GM21367 (cell line): ENCODE results near the gene EFNA4.

Experiments
- ATAC-seq: cut with Tn5 transposase; IDR thresholded peaks from one replicate; pipeline ENCODE4 v1.9.1; 2021; ENCODE audit not compliant: unreplicated experiment

EFNA4 gene

DNA sequence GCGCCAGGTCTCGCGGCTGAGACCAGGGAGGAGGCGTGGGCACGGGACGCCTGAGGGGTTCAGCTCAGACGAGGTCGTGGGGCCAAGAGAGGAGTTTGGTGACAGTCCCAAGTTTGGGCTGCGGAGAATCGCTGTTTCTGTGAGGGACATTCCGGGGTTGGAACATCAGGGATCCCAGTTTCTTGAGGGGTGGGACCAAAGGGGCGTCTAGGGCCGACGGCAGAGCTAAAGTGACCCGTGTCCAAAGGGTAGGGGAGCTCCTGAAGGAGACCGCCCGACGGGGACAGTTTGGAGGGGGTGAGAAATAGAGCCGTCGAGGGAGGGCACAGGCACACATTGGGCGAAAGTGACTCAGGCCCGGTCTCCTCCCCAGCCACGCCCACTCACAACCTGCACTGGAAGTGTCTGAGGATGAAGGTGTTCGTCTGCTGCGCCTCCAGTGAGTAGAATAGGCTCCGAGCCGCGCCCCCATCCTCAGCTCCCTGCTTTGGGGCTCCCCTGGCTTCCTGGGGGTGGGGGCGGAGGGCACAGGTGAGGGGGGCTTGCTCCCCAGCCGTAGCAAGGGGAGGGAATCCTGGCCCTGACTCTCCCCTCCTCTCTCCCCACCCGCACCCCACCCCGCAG is 22.1 kb downstream of the EFNA4 start:
- no peak for ATAC-seq

DNA sequence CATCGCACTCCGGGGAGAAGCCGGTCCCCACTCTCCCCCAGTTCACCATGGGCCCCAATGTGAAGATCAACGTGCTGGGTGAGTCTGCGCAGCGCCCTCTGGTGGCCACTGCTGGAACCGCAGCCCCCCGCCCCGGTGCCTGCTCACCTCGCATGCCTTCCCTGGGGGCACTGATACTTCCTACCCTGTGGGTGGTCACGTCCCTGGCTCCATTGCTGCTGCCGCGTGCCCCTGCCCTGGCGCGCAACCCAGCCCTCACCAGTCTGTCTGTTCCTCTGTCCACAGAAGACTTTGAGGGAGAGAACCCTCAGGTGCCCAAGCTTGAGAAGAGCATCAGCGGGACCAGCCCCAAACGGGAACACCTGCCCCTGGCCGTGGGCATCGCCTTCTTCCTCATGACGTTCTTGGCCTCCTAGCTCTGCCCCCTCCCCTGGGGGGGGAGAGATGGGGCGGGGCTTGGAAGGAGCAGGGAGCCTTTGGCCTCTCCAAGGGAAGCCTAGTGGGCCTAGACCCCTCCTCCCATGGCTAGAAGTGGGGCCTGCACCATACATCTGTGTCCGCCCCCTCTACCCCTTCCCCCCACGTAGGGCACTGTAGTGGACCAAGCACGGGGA is 22.7 kb downstream of the EFNA4 start:
- no peak for ATAC-seq

DNA sequence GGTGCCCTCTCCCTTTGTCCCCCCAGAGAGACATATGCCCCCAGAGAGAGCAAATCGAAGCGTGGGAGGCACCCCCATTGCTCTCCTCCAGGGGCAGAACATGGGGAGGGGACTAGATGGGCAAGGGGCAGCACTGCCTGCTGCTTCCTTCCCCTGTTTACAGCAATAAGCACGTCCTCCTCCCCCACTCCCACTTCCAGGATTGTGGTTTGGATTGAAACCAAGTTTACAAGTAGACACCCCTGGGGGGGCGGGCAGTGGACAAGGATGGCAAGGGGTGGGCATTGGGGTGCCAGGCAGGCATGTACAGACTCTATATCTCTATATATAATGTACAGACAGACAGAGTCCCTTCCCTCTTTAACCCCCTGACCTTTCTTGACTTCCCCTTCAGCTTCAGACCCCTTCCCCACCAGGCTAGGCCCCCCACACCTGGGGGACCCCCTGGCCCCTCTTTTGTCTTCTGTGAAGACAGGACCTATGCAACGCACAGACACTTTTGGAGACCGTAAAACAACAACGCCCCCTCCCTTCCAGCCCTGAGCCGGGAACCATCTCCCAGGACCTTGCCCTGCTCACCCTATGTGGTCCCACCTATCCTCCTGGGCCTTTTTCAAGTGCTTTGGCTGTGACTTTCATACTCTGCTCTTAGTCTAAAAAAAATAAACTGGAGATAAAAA is 23.5 kb downstream of the EFNA4 start:
- no peak for ATAC-seq

DNA sequence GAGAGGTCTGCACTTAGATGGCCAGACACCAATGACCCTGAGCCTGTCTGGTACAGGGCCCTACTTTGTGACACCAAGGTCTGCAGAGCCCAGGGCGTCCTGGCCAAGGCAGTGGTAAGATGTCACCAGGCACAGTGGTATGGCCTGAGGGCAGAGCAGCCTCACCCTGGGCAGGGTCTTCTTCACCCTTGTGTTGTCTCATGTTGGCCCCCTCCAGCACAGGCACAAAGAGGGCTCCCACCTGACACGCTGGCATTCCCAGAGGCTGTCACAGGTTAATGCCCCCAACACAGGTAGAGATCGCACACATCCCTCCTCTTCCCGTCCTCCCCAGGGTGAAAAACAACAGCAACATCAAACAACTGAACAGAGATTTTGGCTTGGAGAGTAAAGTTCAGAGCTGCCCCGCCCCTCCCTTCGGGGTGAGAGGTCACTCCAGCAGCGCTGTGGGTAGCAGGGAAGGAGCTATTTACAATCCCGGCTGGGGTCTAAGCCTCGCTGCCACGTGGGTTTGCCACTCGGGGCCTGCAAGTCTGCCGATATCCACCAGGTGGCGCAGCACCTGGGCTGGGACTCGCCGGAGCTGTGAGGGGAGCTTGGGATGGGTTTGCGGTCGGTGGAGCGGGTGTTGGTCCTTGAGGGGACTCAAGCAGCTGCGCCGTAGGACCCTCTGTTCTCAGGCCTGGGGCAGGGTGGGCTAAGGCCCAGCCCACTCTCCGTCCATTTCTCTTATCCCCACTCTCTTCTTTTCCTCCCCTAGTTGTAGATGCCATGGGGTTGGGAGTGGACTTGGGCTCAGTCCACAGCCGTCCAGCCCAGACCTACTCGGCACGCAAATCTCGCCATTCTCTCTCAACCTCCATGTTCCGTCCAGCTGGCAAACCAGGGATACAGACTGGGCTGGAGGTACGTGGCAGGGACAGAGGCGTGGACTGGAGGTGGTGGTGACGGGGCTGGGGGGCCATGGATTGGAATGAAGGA is 27.8 kb downstream of the EFNA4 start:
- no peak for ATAC-seq

DNA sequence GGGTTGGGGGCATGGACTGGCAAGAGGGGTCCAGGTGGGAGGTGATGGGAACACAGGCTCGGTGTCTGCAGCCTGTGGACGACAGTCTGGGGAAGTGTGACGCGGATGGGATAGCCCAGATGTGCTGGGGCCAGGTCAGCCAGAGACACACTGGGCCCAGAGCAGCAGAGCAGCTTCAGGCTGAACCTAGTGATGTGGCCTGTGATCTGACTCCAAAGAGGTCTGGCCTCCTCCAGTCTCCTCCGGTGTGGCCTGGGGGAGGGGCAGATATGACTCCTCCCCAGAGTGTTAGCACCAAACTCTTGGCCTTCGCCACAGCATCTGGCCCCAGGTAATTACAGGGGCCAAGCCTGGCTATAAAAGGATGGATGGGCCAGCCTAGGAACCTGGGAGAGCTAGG is 28.6 kb downstream of the EFNA4 start:
- ATAC-seq: no peak

DNA sequence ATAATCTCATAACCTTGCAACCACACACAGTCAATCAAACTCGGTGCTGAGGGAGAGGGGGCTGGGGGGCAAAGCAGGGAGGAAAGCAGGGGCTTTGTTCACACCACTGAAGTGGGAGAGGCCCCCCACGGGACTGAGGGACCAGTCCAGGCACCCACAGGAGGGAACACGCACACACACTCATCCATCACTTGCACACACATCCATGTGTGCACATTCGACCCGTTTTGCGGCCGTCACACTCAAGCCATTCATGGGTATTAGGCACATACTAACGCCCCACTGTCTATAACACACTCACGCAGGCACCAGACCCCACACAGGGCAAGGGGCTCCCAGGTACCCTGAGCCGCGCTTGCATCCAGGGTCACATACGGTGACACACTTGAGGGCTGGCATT is 29.1 kb downstream of the EFNA4 start:
- no peak for ATAC-seq

DNA sequence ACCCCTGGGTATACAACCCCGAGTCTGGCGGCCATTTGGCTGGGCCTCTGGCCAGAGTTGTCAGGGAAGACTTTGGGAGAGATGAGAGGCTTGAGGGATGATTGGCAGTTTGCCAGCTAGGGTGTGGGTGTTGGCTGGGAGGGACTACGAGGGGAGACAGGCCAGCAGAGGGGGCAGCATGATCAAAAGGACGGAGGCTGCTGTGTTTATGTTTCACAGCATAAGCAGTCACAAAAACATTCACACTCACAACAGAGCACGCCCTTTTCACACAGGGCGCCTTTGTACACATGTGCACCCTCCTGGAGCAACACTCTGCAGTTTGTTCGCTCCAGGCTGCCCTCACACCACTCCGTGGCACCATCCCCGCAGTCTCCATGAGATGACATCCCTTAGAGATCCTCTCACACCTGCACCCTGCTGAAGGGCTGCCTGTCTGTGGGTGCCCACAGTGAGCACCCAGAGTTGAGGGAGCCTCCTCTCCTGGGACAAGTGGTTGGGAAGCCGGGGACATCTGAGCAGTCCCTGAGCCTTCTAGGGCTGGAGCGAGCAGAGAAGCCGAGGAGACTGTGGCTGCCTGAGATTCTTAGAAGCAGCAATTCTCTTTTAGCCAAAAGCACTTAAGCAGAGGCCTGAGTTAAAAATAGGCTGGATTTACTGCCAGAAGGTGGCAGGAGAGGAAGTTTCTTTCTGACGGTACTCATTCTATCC is 30.5 kb downstream of the EFNA4 start:
- no peak for ATAC-seq

DNA sequence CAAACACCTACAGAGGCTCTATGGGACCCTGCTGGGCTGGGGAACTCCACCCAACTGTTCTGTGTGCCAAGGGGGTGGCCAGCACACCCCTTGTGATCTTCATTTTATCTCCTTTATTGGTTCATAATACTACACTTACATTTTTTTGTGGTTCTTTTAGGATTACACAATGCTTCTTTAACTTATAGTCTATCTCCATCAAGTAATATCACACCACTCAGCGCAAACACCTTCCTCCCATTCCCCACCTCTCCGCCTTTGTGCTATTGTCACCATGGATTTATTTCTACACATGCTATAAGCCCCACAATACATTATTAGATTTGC is 31.0 kb downstream of the EFNA4 start:
- no peak for ATAC-seq

DNA sequence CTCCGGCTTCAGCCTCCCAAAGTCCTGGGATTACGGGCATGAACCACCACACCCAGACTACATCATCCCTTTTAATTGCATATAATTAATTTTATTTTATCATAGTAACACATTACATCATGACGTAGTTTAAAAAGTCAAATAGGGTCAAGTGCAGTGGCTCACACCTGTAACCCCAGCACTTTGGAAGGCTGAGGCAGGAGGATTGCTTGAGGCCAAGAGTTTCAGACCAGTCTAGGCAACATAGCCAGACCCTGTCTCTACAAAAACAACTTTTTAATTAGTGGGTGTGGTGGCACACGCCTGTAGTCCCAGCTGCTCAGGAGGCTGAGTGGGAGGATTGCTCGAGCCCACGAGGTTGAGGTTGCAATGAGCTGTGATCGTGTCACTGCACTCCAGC is 35.8 kb downstream of the EFNA4 start:
- no peak for ATAC-seq

DNA sequence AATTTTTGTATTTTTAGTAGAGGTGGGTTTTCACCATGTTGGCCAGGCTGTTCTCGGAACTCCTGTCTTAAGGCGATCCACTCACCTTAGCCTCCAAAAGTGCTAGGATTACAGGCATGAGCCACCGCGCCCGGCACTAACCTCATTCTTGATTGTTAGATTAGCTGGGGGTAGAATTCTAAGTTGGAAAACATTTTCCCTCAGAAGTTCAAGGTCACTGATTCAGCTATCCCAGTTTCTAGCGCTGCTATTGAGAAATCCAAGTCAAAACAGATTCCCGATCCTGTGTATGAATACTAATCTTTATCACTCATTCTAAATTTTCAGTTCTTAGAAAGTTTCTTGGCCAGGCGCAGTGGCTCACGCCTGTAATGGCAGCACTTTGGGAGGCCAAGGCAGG is 39.8 kb downstream of the EFNA4 start:
- no peak for ATAC-seq

DNA sequence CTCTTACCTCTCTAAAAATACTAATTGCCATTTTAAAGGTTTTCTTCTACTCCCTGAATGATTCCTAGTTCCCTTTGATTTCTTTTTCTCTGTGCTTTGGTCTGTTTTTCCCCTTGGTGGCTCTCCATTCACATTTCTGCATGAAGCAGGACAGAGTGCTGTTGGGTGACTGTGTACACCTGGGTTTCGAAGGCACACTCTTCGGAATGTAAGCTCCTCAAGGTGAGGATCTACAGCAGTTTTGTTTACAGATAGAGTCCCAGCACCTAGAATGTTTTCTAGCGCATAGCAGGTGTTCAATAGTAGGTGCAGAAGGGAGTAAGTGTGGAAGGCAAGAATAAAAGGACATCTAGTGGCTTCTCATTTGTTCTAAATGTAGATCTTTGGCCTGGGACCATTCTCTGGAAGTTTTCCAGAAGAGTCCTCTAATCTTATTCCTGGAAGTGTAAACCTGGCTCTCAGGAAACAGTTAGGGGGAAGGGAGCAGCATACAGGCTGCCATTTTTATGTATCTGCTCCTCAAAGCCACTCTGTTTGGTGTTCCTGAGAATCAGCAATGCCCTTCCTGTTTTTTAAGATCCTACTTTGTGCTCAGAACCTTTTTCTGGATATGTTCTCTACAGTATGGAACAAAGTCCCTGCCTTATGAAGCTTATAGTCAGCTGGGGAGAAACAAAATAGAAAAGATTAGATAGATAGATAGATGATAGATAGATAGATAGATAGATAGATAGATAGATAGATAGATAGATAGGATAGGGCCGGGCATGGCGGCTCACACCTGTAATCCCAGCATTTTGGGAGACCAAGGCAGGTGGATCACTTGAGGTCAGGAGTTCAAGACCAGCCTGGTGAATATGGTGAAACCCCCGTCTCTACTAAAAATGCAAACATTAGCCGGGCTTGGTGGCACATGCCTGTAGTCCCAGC is 41.3 kb downstream of the EFNA4 start:
- no peak for ATAC-seq

DNA sequence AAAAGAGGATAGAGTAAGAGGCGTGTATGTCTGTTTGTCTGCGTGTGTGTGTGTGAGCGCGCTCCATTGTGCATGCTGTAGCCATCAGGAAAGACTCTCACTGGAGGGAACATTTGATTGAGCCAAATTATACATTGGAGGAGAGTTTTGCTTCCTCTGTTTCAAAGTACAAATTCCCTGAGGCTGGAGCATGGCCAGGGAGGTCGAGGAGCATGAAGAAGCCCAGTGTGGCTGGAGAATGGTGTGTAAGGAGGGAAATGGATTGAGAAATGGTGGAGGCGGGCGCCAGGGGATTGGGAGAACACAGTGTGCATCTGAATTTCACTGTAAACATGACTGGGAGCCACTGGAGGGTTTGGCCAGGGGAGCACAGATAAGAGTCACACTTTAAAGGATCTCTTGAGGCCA is 42.1 kb downstream of the EFNA4 start:
- ATAC-seq: no peak

DNA sequence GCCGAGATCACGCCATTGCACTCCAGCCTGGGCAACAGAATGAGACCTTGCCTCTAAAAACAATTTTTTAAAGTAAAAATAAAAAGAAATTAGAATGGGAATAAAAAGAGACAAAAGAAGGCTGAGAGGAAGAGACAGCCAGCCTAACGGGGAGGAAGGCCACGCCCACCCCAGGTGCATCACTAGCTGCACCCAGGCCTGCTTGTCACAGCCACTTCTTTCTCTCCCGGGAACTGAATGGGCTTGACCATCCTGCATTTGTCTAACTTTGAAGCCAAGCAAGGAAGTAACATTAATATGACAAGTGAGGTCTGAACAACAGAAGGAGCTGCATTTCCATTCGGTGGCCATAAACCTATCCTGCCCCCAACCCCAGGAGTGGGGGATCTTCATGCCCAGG is 43.3 kb downstream of the EFNA4 start:
- no peak for ATAC-seq

DNA sequence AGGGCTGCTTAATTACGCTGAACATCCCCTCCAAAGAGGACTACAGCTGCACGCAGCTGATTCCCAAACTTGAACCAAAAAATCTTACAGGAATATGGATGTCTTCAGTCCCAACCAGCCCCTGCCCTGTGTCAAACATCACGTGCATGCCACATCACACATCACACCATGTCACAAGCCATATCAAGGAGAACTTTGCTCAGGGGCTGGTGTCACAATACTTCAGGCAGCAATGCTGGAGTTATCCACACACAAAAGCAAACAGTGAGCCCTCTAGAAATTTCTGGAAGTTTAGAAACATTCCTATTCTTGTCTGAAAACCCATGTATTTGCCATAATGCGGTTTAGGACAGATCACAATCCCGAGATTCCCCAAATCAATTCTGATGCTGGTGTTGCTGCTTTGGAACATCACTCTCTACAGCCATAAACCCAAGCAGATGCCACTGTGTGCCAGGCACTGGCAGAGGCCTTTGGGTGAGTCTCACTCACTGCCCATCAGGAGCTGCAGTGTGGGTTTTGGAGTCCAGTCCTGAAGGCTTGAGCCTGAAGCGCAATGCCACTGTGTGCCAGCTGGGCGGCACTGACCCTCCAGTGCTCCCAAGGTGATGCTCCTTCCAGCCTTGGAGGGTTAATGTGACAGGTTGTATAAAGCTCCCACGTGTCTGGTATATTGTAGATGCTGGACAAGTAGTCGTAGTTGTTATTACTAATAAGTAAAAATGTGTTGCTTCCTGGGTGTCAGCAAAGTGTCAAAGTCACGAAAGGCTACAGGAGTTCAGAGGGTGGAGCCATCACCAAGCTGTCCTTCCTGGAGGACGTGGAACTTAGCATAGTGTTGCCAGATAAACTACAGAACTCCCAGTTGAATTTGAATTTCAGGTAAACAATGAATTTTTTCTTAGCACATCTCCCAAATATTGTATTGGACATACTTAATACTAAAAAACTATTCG is 44.0 kb downstream of the EFNA4 start:
- ATAC-seq: no peak

DNA sequence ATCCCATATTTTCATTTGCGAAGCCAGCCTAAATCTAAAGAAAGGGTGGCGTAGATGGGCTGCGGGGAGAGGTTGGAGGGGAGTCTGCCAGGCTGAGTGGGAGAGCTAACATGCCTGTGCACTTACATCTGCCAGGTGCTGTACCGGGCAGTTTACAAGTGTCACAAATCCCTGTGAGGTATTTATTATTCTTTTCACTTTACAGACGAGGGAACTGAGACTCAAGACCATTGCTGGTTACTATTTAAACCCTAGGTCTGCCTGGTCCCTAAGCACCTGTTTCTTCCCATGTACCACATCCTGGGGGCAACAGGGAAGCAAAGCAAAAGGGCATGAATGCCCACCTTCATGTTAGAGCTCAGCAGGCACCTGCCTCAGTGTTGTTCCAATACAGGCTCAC is 44.8 kb downstream of the EFNA4 start:
- ATAC-seq: no peak

DNA sequence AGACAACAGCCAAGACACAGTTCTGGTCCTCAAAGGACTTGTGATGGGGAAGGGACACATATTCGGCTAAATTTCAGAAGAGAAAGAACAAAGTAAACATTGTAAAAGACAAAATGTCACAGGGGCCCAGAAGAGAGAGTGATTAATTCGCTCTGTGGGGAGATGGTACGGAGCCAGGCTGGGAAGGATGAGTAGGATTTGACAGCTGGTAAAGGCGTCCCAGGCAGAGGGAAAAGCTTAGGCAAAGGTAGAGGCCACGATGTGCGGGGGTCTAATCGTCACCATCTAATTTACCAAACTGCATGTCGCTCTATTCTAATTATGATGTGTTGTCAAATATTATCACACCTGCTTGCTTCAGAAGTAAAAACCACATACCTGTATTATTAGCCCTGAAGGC is 46.8 kb downstream of the EFNA4 start:
- no peak for ATAC-seq

DNA sequence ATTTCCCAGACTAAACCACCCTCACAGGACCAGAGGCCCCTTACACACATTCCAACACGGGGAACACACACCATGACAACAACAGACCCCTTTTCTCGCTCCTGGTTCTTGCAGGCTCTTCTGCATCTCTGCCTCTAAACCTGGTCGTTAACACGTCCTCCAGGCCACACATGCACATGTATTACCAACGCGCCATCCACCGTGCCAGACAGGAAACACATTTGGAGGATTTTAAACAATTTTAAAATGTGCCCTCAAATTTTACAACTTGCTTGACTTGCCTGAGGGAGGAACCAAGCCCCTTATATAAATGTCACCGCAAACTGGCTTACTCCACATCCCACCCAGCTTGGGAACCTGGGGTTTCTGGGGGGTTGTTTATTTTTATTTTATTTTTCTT is 47.3 kb downstream of the EFNA4 start:
- ATAC-seq: no peak

DNA sequence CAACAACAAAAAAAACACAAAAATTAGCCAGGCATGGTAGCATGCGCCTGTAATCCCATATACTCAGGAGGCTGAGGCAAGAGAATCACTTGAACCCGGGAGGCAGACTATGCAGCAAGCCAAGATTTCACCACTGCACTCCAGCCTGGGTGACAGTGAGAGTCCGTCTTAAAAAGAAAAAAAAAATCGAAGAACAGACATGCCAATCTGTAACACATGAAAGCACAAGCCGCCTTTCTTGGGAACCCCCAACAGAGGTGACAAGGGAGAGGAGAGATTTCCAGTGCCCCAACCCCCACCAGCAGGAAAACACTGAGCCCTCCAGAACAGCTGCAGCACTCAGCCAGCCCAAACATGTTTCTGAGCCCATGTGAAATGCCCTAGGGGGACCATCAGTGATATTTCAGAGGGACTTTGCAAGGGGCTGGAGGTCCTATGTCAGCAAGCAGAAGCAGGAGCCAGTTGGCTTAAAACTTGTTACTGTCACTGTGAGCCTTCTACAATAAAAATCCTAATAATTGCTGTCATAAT is 50.0 kb downstream of the EFNA4 start:
- no peak for ATAC-seq
